Activated T-helper 1 cell treated with anti-CD3 and anti-CD28 coated beads, Interleukin-12 subunit alpha, Interleukin-12 subunit beta, Interleukin-2, Interleukin-4 antibody, amounts not matched to agents 30 ng/mL and 10 ng/mL and 1 ng/mL, durations not matched to agents 14 hours and 24 hours and 36 hours (primary cell): Measurements from ENCODE around the gene CORIN. TPM values are rescaled to one million over a fixed set of nuclear protein-coding genes. Genes with fewer than 3 reads are reported as not detected.
A peak's percentile ranks its signal among the peaks of the same experiment; 100 is the strongest.
"Not testable (repeated sequence)": the region's sequence is repeated elsewhere in the genome, so short reads cannot be mapped to it uniquely, and the experiment has no call there.

ENCODE experiments used
- DNase-seq: peaks from one replicate; pipeline ENCODE4 v3.0.0; 2021; ENCODE audit warnings: low spot score
- H3K27ac Mint-ChIP-seq: one replicate; pipeline ENCODE4 v1.8.0; 2021; ENCODE audit warnings: mild to moderate bottlenecking, mixed read lengths
- H3K27me3 Mint-ChIP-seq: one replicate; pipeline ENCODE4 v1.8.0; 2022; ENCODE audit warnings: mild to moderate bottlenecking, moderate library complexity, mixed read lengths; ENCODE audit not compliant: insufficient read depth
- H3K36me3 Mint-ChIP-seq: one replicate; pipeline ENCODE4 v1.8.0; 2021; ENCODE audit warnings: low read depth, mixed read lengths
- H3K4me1 Mint-ChIP-seq: one replicate; pipeline ENCODE4 v1.8.0; 2021; ENCODE audit warnings: low read depth, mixed read lengths
- H3K4me3 Mint-ChIP-seq: one replicate; pipeline ENCODE4 v1.8.0; 2021; ENCODE audit warnings: mild to moderate bottlenecking, moderate library complexity, mixed read lengths
- H3K9me3 Mint-ChIP-seq: one replicate; pipeline ENCODE4 v1.8.0; 2021; ENCODE audit warnings: mixed read lengths
- intact Hi-C: fragments of 100-400 bp; cut with micrococcal nuclease; formaldehyde crosslinking; loops from one replicate; pipeline ENCODE4 v1.15.1; 2024
- total RNA-seq: library from RNA; stranded (reverse); gene quantifications from 2 replicates; pipeline ENCODE4 v1.2.3, GENCODE V29; 2022

Gene CORIN
- total RNA-seq, 1 donor from 2014 or later, result not detected

GRCh38 chr4:47704693-47705325 lies 133.1 kb downstream of the CORIN start:
- intact Hi-C loops, result loop anchor here (2.0 to 5.0 kb wide), 2 partner anchors 132 to 227 kb away; no protein-coding TSS in a partner anchor
- Mint-ChIP-seq H3K36me3 (no peaks in the 10 kb centered on the region), H3K4me1 (no peaks in the 10 kb centered on the region), H3K9me3 (no peaks in the 10 kb centered on the region), H3K4me3 (no peak overlapping the region), H3K27me3 (peaks cover 28% of the 10 kb centered on the region), H3K27ac (no peak overlapping the region)
- no peak for DNase-seq

- H3K4me1 Mint-ChIP-seq, result no peaks in the 10 kb centered on the region
- H3K27me3 Mint-ChIP-seq, result peaks cover 28% of the 10 kb centered on the region
- DNase-seq, result no peak
- H3K36me3 Mint-ChIP-seq, result no peaks in the 10 kb centered on the region
- intact Hi-C loops, result loop anchor here (2.0 kb wide), 1 partner anchor 133 kb away; no protein-coding TSS in a partner anchor
- H3K9me3 Mint-ChIP-seq, result no peaks in the 10 kb centered on the region
- no peak overlapping the region for H3K4me3 Mint-ChIP-seq
- no peak overlapping the region for H3K27ac Mint-ChIP-seq
Observed at GRCh38 chr4:47703956-47704355, 133.9 kb downstream of the CORIN start.

GRCh38 chr4:47703008-47703407 lies 134.9 kb downstream of the CORIN start:
- Mint-ChIP-seq H3K27me3 (peaks cover 28% of the 10 kb centered on the region), H3K36me3 (no peaks in the 10 kb centered on the region), H3K27ac (no peak overlapping the region), H3K4me1 (no peaks in the 10 kb centered on the region), H3K4me3 (no peak overlapping the region), H3K9me3 (no peaks in the 10 kb centered on the region)
- intact Hi-C loops, result no loop called here
- DNase-seq, result no peak

GRCh38 chr4:47701286-47701685 lies 136.6 kb downstream of the CORIN start:
- Mint-ChIP-seq H3K27me3 (peaks cover 24% of the 10 kb centered on the region), H3K4me1 (no peaks in the 10 kb centered on the region), H3K27ac (no peak overlapping the region), H3K36me3 (no peaks in the 10 kb centered on the region), H3K9me3 (no peaks in the 10 kb centered on the region), H3K4me3 (no peak overlapping the region)
- intact Hi-C loops, result no loop called here
- no peak for DNase-seq

GRCh38 chr4:47698837-47699236 lies 139.0 kb downstream of the CORIN start:
- Mint-ChIP-seq H3K36me3 (no peaks in the 10 kb centered on the region), H3K27ac (no peak overlapping the region), H3K9me3 (no peaks in the 10 kb centered on the region), H3K4me3 (no peak overlapping the region), H3K27me3 (peaks cover 7% of the 10 kb centered on the region), H3K4me1 (no peaks in the 10 kb centered on the region)
- no peak for DNase-seq
- intact Hi-C loops, result no loop called here

- no peak for DNase-seq
- H3K9me3 Mint-ChIP-seq, result no peaks in the 10 kb centered on the region
- H3K4me3 Mint-ChIP-seq, result no peak overlapping the region
- H3K27me3 Mint-ChIP-seq, result peaks cover 13% of the 10 kb centered on the region
- intact Hi-C loops, result no loop called here
- H3K4me1 Mint-ChIP-seq, result no peaks in the 10 kb centered on the region
- H3K36me3 Mint-ChIP-seq, result no peaks in the 10 kb centered on the region
- no peak overlapping the region for H3K27ac Mint-ChIP-seq
Observed at GRCh38 chr4:47696823-47697222, 141.0 kb downstream of the CORIN start.

- DNase-seq, result no peak
- Mint-ChIP-seq H3K27ac (no peak overlapping the region), H3K36me3 (no peaks in the 10 kb centered on the region), H3K9me3 (no peaks in the 10 kb centered on the region), H3K4me3 (no peak overlapping the region), H3K27me3 (peaks cover 9% of the 10 kb centered on the region), H3K4me1 (no peaks in the 10 kb centered on the region)
- intact Hi-C loops, result no loop called here
Observed at GRCh38 chr4:47695260-47695659, 142.6 kb downstream of the CORIN start.

DNA sequence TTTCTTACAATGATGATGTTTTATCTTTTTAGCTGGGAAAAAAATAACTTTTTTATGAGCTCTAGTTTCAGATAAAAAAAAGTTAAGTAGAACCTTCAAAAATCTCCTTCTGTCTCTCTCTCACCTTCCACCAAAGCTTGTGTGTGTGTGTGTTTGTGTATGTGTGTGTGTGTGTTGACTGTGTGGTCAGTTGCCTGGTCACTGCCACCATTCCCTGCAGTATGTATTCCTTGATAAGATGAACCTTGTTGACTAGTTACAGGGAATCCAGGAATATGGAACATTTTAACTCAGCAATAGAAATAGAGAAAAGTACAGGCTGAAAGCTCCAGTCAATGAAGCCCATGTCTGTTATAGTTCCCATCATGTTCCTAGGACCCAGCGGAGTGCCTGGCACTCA lies 143.5 kb downstream of the CORIN start:
- no peak for DNase-seq
- intact Hi-C loops, result no loop called here
- Mint-ChIP-seq H3K36me3 (no peaks in the 10 kb centered on the region), H3K9me3 (no peaks in the 10 kb centered on the region), H3K27me3 (peaks cover 9% of the 10 kb centered on the region), H3K4me3 (no peak overlapping the region), H3K27ac (no peak overlapping the region), H3K4me1 (no peaks in the 10 kb centered on the region)

DNA sequence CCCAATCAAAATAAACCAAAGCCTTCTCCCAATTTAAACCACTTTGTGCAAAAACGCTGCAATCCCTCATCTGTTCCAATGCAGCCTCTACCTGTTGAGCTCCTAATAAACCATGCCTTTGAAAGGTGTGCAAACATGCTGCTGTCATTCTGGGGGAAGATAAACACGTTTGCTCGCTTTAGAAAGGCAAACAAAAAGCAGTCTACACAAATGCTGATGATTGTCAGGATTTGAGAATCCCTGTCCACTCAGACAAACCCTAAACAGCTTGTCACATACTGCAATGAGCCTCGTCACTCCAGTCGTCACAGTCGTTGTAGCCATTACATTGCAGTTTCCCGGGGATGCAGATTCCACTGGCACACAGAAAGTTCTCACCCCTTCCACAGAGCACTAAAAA lies 145.2 kb downstream of the CORIN start:
- H3K4me1 Mint-ChIP-seq, result no peaks in the 10 kb centered on the region
- DNase-seq, result no peak
- no peak overlapping the region for H3K27ac Mint-ChIP-seq
- intact Hi-C loops, result no loop called here
- H3K27me3 Mint-ChIP-seq, result peaks cover 9% of the 10 kb centered on the region
- no peaks in the 10 kb centered on the region for H3K36me3 Mint-ChIP-seq
- H3K9me3 Mint-ChIP-seq, result no peaks in the 10 kb centered on the region
- H3K4me3 Mint-ChIP-seq, result no peak overlapping the region

GRCh38 chr4:47691757-47692383 lies 146.0 kb downstream of the CORIN start:
- H3K36me3 Mint-ChIP-seq, H3K27me3 Mint-ChIP-seq, H3K27ac Mint-ChIP-seq, H3K4me1 Mint-ChIP-seq, intact Hi-C loops, H3K9me3 Mint-ChIP-seq, H3K4me3 Mint-ChIP-seq, DNase-seq: not testable (repeated sequence)

GRCh38 chr4:47690611-47691010 lies 147.3 kb downstream of the CORIN start:
- H3K27me3 Mint-ChIP-seq, result peaks cover 13% of the 10 kb centered on the region

GRCh38 chr4:47686294-47686872 lies 151.5 kb downstream of the CORIN start:
- peak; percentile 29 for DNase-seq
- intact Hi-C loops, result loop anchor here (1.0 kb wide), 4 partner anchors 153 to 455 kb away; no protein-coding TSS in a partner anchor
- no peaks in the 10 kb centered on the region for H3K9me3 Mint-ChIP-seq
- H3K27ac Mint-ChIP-seq, result no peak overlapping the region
- H3K4me1 Mint-ChIP-seq, result no peaks in the 10 kb centered on the region
- peaks cover 8% of the 10 kb centered on the region for H3K27me3 Mint-ChIP-seq
- H3K4me3 Mint-ChIP-seq, result no peak overlapping the region
- H3K36me3 Mint-ChIP-seq, result no peaks in the 10 kb centered on the region

More at GRCh38 chr4:47690611-47691010, 147.3 kb downstream of the CORIN start:
- intact Hi-C loops, result no loop called here
- H3K4me1 Mint-ChIP-seq, result no peaks in the 10 kb centered on the region
- no peaks in the 10 kb centered on the region for H3K9me3 Mint-ChIP-seq
- H3K4me3 Mint-ChIP-seq, result no peak overlapping the region
- H3K27ac Mint-ChIP-seq, result no peak overlapping the region
- DNase-seq, result no peak
- no peaks in the 10 kb centered on the region for H3K36me3 Mint-ChIP-seq

DNA sequence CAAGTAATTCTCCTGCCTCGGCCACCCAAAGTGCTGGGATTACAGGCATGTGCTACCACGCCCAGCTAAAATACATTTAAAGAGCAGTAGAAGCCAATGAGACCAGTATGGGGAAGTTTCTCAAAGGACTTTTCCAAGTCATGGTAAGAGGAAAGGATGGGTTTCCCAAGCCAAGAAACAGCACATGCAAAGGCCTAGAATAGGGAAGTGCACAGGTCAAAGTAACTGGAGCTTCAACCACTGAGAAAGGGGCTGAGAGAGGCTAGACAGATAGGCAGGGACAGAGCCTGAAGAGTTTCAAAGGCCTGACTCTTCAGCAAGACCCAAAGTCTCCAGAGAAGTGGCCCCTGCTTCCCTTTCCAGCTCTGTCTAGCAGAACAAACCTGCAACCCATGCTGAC lies 162.1 kb downstream of the CORIN start:
- intact Hi-C loops, result no loop called here
- no peak for DNase-seq
- Mint-ChIP-seq H3K4me1 (no peaks in the 10 kb centered on the region), H3K27ac (no peak overlapping the region), H3K27me3 (peaks cover 8% of the 10 kb centered on the region), H3K9me3 (no peaks in the 10 kb centered on the region), H3K4me3 (no peak overlapping the region), H3K36me3 (no peaks in the 10 kb centered on the region)
